HepG2 (cell line): Measurements from ENCODE around the gene ARHGAP32. TPM values are rescaled to one million over a fixed set of nuclear protein-coding genes. Genes with fewer than 3 reads are reported as not detected.

Experiments used
- ATAC-seq: fragments of 200-7000 bp; cut with Tn5 transposase; 3 replicates; pipeline ENCODE4 v1.9.1; 2020; ENCODE audit warnings: mild to moderate bottlenecking, moderate library complexity
- BruUV-seq: library from RNA; stranded (reverse); fragments of 400-500 nt; replicated peaks from 2 replicates; lab custom pipeline; 2021; lab: Mats Ljungman, UMichigan
- CTCF ChIA-PET: fragments of 300-600 bp; formaldehyde crosslinking; extraction: SDS; loops from one replicate; lab custom pipeline; 2021; ENCODE audit warnings: low total read pairs, inconsistent platforms, low intra/inter-chr PET ratio; lab: Yijun Ruan, JAX
- POLR2A ChIA-PET: fragments of 350-600 bp; sonication (Branson Sonifier 250); formaldehyde crosslinking; loops from one replicate; lab custom pipeline; 2020; ENCODE audit warnings: antibody characterized with exemption, inconsistent platforms; lab: Yijun Ruan, JAX
- DNase-seq: peaks from one replicate; pipeline ENCODE4 v3.0.0-alpha.2; 2015; ENCODE audit warnings: low spot score
- FAIRE-seq: peaks from 3 replicates; lab custom pipeline; 2011; peaks lifted over from hg19 to GRCh38; lab: Jason Lieb, UNC
- H2AFZ ChIP-seq: one replicate; pipeline ENCODE4 v1.6.1; 2011; ENCODE audit warnings: low read length, inconsistent platforms
- H3K27ac ChIP-seq: fragments of 300-600 bp; 3 replicates; pipeline ENCODE4 v1.8.0; 2011; ENCODE audit warnings: mixed run types, mild to moderate bottlenecking, mixed read lengths, low read length, inconsistent platforms; ENCODE audit not compliant: insufficient read depth; ENCODE audit errors: extremely low read length
- H3K27me3 ChIP-seq, 2 experiments: fragments of 200-600 bp in 1 of 2; 2 replicates in 1 of 2; 3 replicates in 1 of 2; pipeline versions ENCODE4 v1.6.0 to v1.8.0; 2011; ENCODE audit warnings: low read length in 2 of 2, mild to moderate bottlenecking in 2 of 2, moderate library complexity in 2 of 2, inconsistent platforms in 1 of 2; ENCODE audit not compliant: insufficient read depth in 2 of 2, control insufficient read depth in 1 of 2
- H3K36me3 ChIP-seq, 2 experiments: fragments of 200-600 bp in 1 of 2; replicated peaks in 1 of 2; 2 replicates in 1 of 2; 3 replicates in 1 of 2; pipeline versions ENCODE4 v1.5.1 to v1.8.0; 2011; ENCODE audit warnings: low read length in 2 of 2, inconsistent platforms in 1 of 2; ENCODE audit not compliant: insufficient read depth in 2 of 2, control insufficient read depth in 1 of 2
- H3K4me1 ChIP-seq: 2 replicates; pipeline ENCODE4 v1.5.1; 2012; ENCODE audit warnings: low read length, inconsistent platforms; ENCODE audit not compliant: insufficient read depth
- H3K4me2 ChIP-seq: 2 replicates; pipeline ENCODE4 v1.6.0; 2011; ENCODE audit warnings: low read depth, low read length, inconsistent platforms
- H3K4me3 ChIP-seq, 3 experiments: fragments of 200-600 bp in 1 of 3; sonication (generic), shearing (Covaris generic) in 1 of 3; replicated peaks in 1 of 3; 2 replicates each; pipeline ENCODE4 v1.5.1; 2011 to 2016; ENCODE audit warnings: low read length in 3 of 3, inconsistent platforms in 2 of 3, low read depth in 2 of 3, mild to moderate bottlenecking in 2 of 3, control low read depth in 1 of 3, mixed read lengths in 1 of 3; ENCODE audit not compliant: insufficient read depth in 1 of 3
- H3K79me2 ChIP-seq: one replicate; pipeline ENCODE4 v1.6.1; 2011; ENCODE audit warnings: low read length, inconsistent platforms; ENCODE audit not compliant: insufficient read depth
- H3K9ac ChIP-seq: 2 replicates; pipeline ENCODE4 v1.6.0; 2011; ENCODE audit warnings: mild to moderate bottlenecking, low read depth, low read length, inconsistent platforms; ENCODE audit not compliant: insufficient read depth
- H3K9me3 ChIP-seq: 2 replicates; pipeline ENCODE4 v1.5.1; 2012; ENCODE audit warnings: mild to moderate bottlenecking, low read length
- H4K20me1 ChIP-seq: 2 replicates; pipeline ENCODE4 v1.6.0; 2011; ENCODE audit warnings: inconsistent platforms, mild to moderate bottlenecking, low read length, moderate library complexity; ENCODE audit not compliant: insufficient read depth
- AKAP8 ChIP-seq: sonication (generic); formaldehyde crosslinking; IDR thresholded peaks from 2 replicates; pipeline ENCODE4 v1.5.1; 2020; ENCODE audit warnings: mild to moderate bottlenecking, missing genetic modification reagents
- CEBPB ChIP-seq: IDR thresholded peaks from 2 replicates; pipeline ENCODE4 v1.6.1; 2011; ENCODE audit warnings: low read depth, low read length, improper control_type of control experiment, borderline replicate concordance
- CTCF ChIP-seq: sonication (generic); formaldehyde crosslinking; IDR thresholded peaks from 2 replicates; pipeline ENCODE4 v1.5.0; 2020; ENCODE audit warnings: mild to moderate bottlenecking, missing genetic modification reagents, moderate library complexity
- GFI1 ChIP-seq: sonication (generic); formaldehyde crosslinking; IDR thresholded peaks from 2 replicates; pipeline ENCODE4 v1.5.0; 2020; ENCODE audit warnings: missing genetic modification reagents, mild to moderate bottlenecking, borderline replicate concordance
- HOXA7 ChIP-seq: sonication (generic); formaldehyde crosslinking; IDR thresholded peaks from 2 replicates; pipeline ENCODE4 v1.8.1; 2022; ENCODE audit warnings: mild to moderate bottlenecking, missing genetic modification reagents, moderate library complexity
- MIXL1 ChIP-seq: IDR thresholded peaks from 2 replicates; pipeline ENCODE4 v1.6.1; 2016
- PHB2 ChIP-seq: fragments of 450-650 bp; IDR thresholded peaks from 2 replicates; pipeline ENCODE4 v1.6.1; 2018; ENCODE audit not compliant: partially characterized antibody
- RFXANK ChIP-seq: IDR thresholded peaks from 2 replicates; pipeline ENCODE4 v1.6.1; 2016
- SMARCC2 ChIP-seq: fragments of 450-650 bp; IDR thresholded peaks from 2 replicates; pipeline ENCODE4 v1.6.1; 2017; ENCODE audit warnings: antibody characterized with exemption, mild to moderate bottlenecking
- SRF ChIP-seq: IDR thresholded peaks from 2 replicates; pipeline ENCODE4 v1.6.1; 2011; ENCODE audit warnings: mild to moderate bottlenecking, low read depth, low read length, moderate library complexity
- TAF15 ChIP-seq: fragments of 200-400 bp; formaldehyde crosslinking; IDR thresholded peaks from one replicate; pipeline ENCODE4 v1.6.1; 2018; ENCODE audit warnings: mild to moderate bottlenecking, low read depth, low read length; ENCODE audit not compliant: poor library complexity, severe bottlenecking
- TBX2 ChIP-seq: sonication (generic); formaldehyde crosslinking; IDR thresholded peaks from 2 replicates; pipeline ENCODE4 v1.5.0; 2020; ENCODE audit warnings: missing genetic modification reagents, mild to moderate bottlenecking, borderline replicate concordance
- ZBTB43 ChIP-seq: sonication (generic); formaldehyde crosslinking; conservative IDR thresholded peaks from 2 replicates; pipeline ENCODE4 v1.4.0; 2020; ENCODE audit warnings: missing genetic modification reagents
- ZC3H13 ChIP-seq: sonication (generic); formaldehyde crosslinking; IDR thresholded peaks from 2 replicates; pipeline ENCODE4 v1.8.1; 2023; ENCODE audit warnings: mild to moderate bottlenecking, missing genetic modification reagents, moderate library complexity
- ZFAT ChIP-seq: sonication (generic); formaldehyde crosslinking; conservative IDR thresholded peaks from 2 replicates; pipeline ENCODE4 v1.8.1; 2023; ENCODE audit warnings: missing genetic modification reagents, inconsistent platforms
- ZNF274 ChIP-seq: sonication (generic); formaldehyde crosslinking; IDR thresholded peaks from 2 replicates; pipeline ENCODE4 v1.5.1; 2020; ENCODE audit warnings: mild to moderate bottlenecking, missing genetic modification reagents
- ZNF720 ChIP-seq: sonication (generic); formaldehyde crosslinking; IDR thresholded peaks from 2 replicates; pipeline ENCODE4 v1.4.0; 2020; ENCODE audit warnings: missing genetic modification reagents
- ZNF891 ChIP-seq: sonication (generic); formaldehyde crosslinking; IDR thresholded peaks from 2 replicates; pipeline ENCODE4 v1.5.0; 2020; ENCODE audit warnings: mild to moderate bottlenecking, missing genetic modification reagents
- WGBS: methylation state at CpG from one replicate; pipeline ENCODE4 v1.1.6; 2017; ENCODE audit warnings: low lambda C conversion rate; 5-methylcytosine and 5-hydroxymethylcytosine counted together
- in situ Hi-C: cut with HindIII; loops from 2 replicates; pipeline ENCODE4 v1.10.0; 2017; ENCODE audit warnings: low pct_unique_long_range_greater_than_20kb; ENCODE audit not compliant: extremely low pct_ligation_motif_present
- intact Hi-C: fragments of 100-400 bp; cut with micrococcal nuclease; formaldehyde crosslinking; loops from one replicate; pipeline ENCODE4 v1.10.0; 2022; ENCODE audit not compliant: unreplicated experiment
- polyA plus RNA-seq, 8 experiments: library from polyadenylated mRNA; depleted of rRNA in 3 of 8; stranded (reverse) in 7 of 8; unstranded in 1 of 8; fragments of >200 nt; fragmentation: Illumina TruSeq in 4 of 8; extraction: Trizol in 4 of 8; gene quantifications; 2 replicates each; pipeline versions ENCODE4 v1.2.1 to v1.2.3, GENCODE V29; 2011 to 2016; ENCODE audit warnings: low read depth in 4 of 8, missing spikeins in 1 of 8, mixed read lengths in 1 of 8; ENCODE audit not compliant: insufficient read depth in 1 of 8
- total RNA-seq, 5 experiments: library from RNA; depleted of rRNA; stranded (reverse); fragments of >200 nt; fragmentation: Illumina TruSeq; extraction: Trizol; gene quantifications; 2 replicates each; pipeline ENCODE4 v1.2.3, GENCODE V29; 2016; ENCODE audit warnings: low read depth in 1 of 5
- TF ChIP-seq, protein P1 (sequence below): sonication (generic); IDR thresholded peaks from 2 replicates; pipeline ENCODE4 v1.6.1; 2016; ENCODE audit warnings: low read depth, borderline replicate concordance
- TF ChIP-seq, protein P2 (sequence below): sonication (generic); formaldehyde crosslinking; IDR thresholded peaks from 2 replicates; pipeline ENCODE4 v1.4.0; 2020; ENCODE audit warnings: mild to moderate bottlenecking, low read depth, missing genetic modification reagents

The ARHGAP32 gene
- total and polyA plus RNA-seq, 2 of the 13 experiments (the other 11 are each of a cell fraction or from before 2014, with no cell fraction given) = 6.3 to 8.2 TPM

GRCh38 chr11:129055196-129055595, 136.9 kb downstream of the ARHGAP32 start (continued):
- TF ChIP-seq CTCF = no peak
- no peak for TF ChIP-seq TAF15
- TF ChIP-seq RFXANK (CRISPR knock-in tag) = no peak
- TF ChIP-seq AKAP8 (CRISPR knock-in tag) = no peak
- no peak for TF ChIP-seq ZFAT (CRISPR knock-in tag)
- no peak for TF ChIP-seq CEBPB

- CTCF ChIA-PET = no interaction called here
- TF ChIP-seq ZNF720 (CRISPR knock-in tag) (no peak), ZC3H13 (CRISPR knock-in tag) (no peak), PHB2 (no peak), SRF (no peak), ZNF891 (CRISPR knock-in tag) (no peak), SMARCC2 (no peak), ZNF274 (CRISPR knock-in tag) (no peak), ZBTB43 (CRISPR knock-in tag) (no peak), GFI1 (CRISPR knock-in tag) (no peak), MIXL1 (no peak), HOXA7 (CRISPR knock-in tag) (no peak), TBX2 (CRISPR knock-in tag) (no peak)
- TF ChIP-seq, protein P1, sequence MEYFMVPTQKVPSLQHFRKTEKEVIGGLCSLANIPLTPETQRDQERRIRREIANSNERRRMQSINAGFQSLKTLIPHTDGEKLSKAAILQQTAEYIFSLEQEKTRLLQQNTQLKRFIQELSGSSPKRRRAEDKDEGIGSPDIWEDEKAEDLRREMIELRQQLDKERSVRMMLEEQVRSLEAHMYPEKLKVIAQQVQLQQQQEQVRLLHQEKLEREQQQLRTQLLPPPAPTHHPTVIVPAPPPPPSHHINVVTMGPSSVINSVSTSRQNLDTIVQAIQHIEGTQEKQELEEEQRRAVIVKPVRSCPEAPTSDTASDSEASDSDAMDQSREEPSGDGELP = no peak
- TF ChIP-seq, protein P2, sequence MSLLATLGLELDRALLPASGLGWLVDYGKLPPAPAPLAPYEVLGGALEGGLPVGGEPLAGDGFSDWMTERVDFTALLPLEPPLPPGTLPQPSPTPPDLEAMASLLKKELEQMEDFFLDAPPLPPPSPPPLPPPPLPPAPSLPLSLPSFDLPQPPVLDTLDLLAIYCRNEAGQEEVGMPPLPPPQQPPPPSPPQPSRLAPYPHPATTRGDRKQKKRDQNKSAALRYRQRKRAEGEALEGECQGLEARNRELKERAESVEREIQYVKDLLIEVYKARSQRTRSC = no peak
- no peaks in the 10 kb centered on the region for H3K36me3 ChIP-seq
- intact Hi-C loops = no loop called here
- H3K79me2 ChIP-seq = no peaks in the 10 kb centered on the region
- ATAC-seq (no peak), FAIRE-seq (no peak), DNase-seq (no peak)
- in situ Hi-C loops = no loop called here
- no peaks in the 10 kb centered on the region for H3K9me3 ChIP-seq
- H2AFZ ChIP-seq = no peak overlapping the region
- no peak overlapping the region for H3K4me2 ChIP-seq
- H3K4me3 ChIP-seq = no peak overlapping the region
- no peaks in the 10 kb centered on the region for H3K4me1 ChIP-seq
- no peaks in the 10 kb centered on the region for H4K20me1 ChIP-seq
- no peak overlapping the region for H3K27ac ChIP-seq
- no TSS peak for BruUV-seq
- H3K9ac ChIP-seq = no peak overlapping the region
- 94% methylated on average over 4 of the region's 4 CpGs for WGBS
- POLR2A ChIA-PET = no interaction called here
- no peaks in the 10 kb centered on the region for H3K27me3 ChIP-seq
Observed at GRCh38 chr11:129048911-129049310, 143.2 kb downstream of the ARHGAP32 start.
